K562 (cell line): Measurements from ENCODE around the gene H3-3A. TPM values are rescaled to one million over a fixed set of nuclear protein-coding genes. Genes with fewer than 3 reads are reported as not detected.

Source experiments
- ATF7 ChIP-seq: fragments of 450-650 bp; IDR thresholded peaks from 2 replicates; pipeline ENCODE4 v1.7.1; 2014; ENCODE audit warnings: mild to moderate bottlenecking, moderate library complexity
- CHCHD3 ChIP-seq: fragments of 250-450 bp; sonication (Bioruptor Pico); IDR thresholded peaks from 2 replicates; pipeline ENCODE4 v2.1.2; 2022; ENCODE audit warnings: mild to moderate bottlenecking
- CUX1 ChIP-seq: fragments of 200-800 bp; sonication (Bioruptor generic); IDR thresholded peaks from 2 replicates; pipeline ENCODE4 v1.6.1; 2016; ENCODE audit warnings: missing genetic modification characterization, missing compliant biosample characterization
- GABPA ChIP-seq: fragments of 200-800 bp; sonication (Bioruptor generic); conservative IDR thresholded peaks from 2 replicates; pipeline ENCODE4 v1.6.1; 2016; ENCODE audit warnings: low read depth, missing genetic modification characterization, missing compliant biosample characterization
- GTF2B ChIP-seq: IDR thresholded peaks from 2 replicates; pipeline ENCODE4 v1.6.1; 2011; ENCODE audit not compliant: insufficient read length; ENCODE audit errors: extremely low read depth
- LEF1 ChIP-seq: fragments of 450-650 bp; IDR thresholded peaks from 2 replicates; pipeline ENCODE4 v1.6.1; 2016; ENCODE audit warnings: mild to moderate bottlenecking
- POLR2A ChIP-seq: fragments of 450-650 bp; conservative IDR thresholded peaks from 2 replicates; pipeline ENCODE4 v1.6.1; 2016
- POLR2AphosphoS2 ChIP-seq: IDR thresholded peaks from 2 replicates; pipeline ENCODE4 v1.6.1; 2012; ENCODE audit warnings: low read length, improper control_type of control experiment
- PREB ChIP-seq: sonication (generic); formaldehyde crosslinking; IDR thresholded peaks from 2 replicates; pipeline ENCODE4 v1.8.1; 2023; ENCODE audit warnings: mild to moderate bottlenecking, missing genetic modification reagents
- ZNF3 ChIP-seq: fragments of 250-450 bp; sonication (Bioruptor Pico); IDR thresholded peaks from 2 replicates; pipeline ENCODE4 v1.5.0; 2021; ENCODE audit warnings: mild to moderate bottlenecking, moderate library complexity
- ZNF347 ChIP-seq: fragments of 450-650 bp; formaldehyde crosslinking; IDR thresholded peaks from 2 replicates; pipeline ENCODE4 v1.4.0; 2020; ENCODE audit warnings: low read depth, mild to moderate bottlenecking, moderate library complexity
- polyA plus RNA-seq, 8 experiments: library from polyadenylated mRNA; depleted of rRNA in 4 of 8; stranded (reverse) in 5 of 8; unstranded in 3 of 8; fragments of >200 nt; fragmentation: Nextera tagmentation in 2 of 8; fragmentation: Illumina TruSeq in 1 of 8; extraction: Ambion mirVana in 2 of 8; extraction: Trizol in 1 of 8; gene quantifications; 2 replicates each; pipeline versions ENCODE4 v1.2.1 to v1.2.3, GENCODE V29; 2011 to 2014; ENCODE audit warnings: inconsistent platforms in 1 of 8, missing spikeins in 1 of 8
- total RNA-seq, 7 experiments: library from RNA; depleted of rRNA in 6 of 7; stranded (reverse); fragments of >200 nt in 6 of 7; fragmentation: Illumina TruSeq in 2 of 7; extraction: Trizol in 2 of 7; gene quantifications; 2 replicates each; pipeline versions ENCODE4 v1.2.1 to v1.2.3, GENCODE V29; 2011 to 2021; ENCODE audit warnings: low replicate concordance in 1 of 7

Gene H3-3A
- total and polyA plus RNA-seq, 9 of the 15 experiments (the other 6 are each of a cell fraction or from before 2014, with no cell fraction given) = 426 to 1,083 (median 591) TPM

- TF ChIP-seq CUX1 (CRISPR knock-in tag) (no peak), PREB (CRISPR knock-in tag) (no peak), ZNF347 (CRISPR knock-in tag) (no peak), GTF2B (no peak), POLR2AphosphoS2 (no peak), ATF7 (no peak), LEF1 (no peak), POLR2A (no peak), CHCHD3 (CRISPR knock-in tag) (no peak), ZNF3 (CRISPR knock-in tag) (no peak), GABPA (tag) (peak; percentile 88)
Observed at GRCh38 chr1:226082959-226083301, 20.4 kb downstream of the H3-3A start (continued).
